Chondrocyte (in vitro differentiated cells): ENCODE data around the gene PPP2R5C. TPM values are rescaled to one million over a fixed set of nuclear protein-coding genes. Genes with fewer than 3 reads are reported as not detected.

Experiments used
- DNase-seq: peaks from one replicate; pipeline ENCODE4 v3.0.0; 2021; ENCODE audit warnings: mixed read lengths, low spot score
- H3K27ac Mint-ChIP-seq: one replicate; pipeline ENCODE4 v1.8.0; 2021; ENCODE audit warnings: mild to moderate bottlenecking, moderate library complexity, mixed read lengths; ENCODE audit not compliant: unreplicated experiment
- H3K27me3 Mint-ChIP-seq: 2 replicates; pipeline ENCODE4 v1.8.0; 2021; ENCODE audit warnings: low read depth, mixed read lengths
- H3K36me3 Mint-ChIP-seq: 2 replicates; pipeline ENCODE4 v1.8.0; 2021; ENCODE audit warnings: low read depth, mixed read lengths
- H3K4me1 Mint-ChIP-seq: 2 replicates; pipeline ENCODE4 v1.8.0; 2021; ENCODE audit warnings: low read depth, mild to moderate bottlenecking, mixed read lengths
- H3K4me3 Mint-ChIP-seq: one replicate; pipeline ENCODE4 v1.8.0; 2021; ENCODE audit warnings: mild to moderate bottlenecking, moderate library complexity, mixed read lengths; ENCODE audit not compliant: unreplicated experiment
- H3K9me3 Mint-ChIP-seq: 2 replicates; pipeline ENCODE4 v1.8.0; 2021; ENCODE audit warnings: low read depth, mixed read lengths
- CTCF ChIP-seq: fragments of 200-600 bp; sonication (generic); IDR thresholded peaks from 2 replicates; pipeline ENCODE4 v1.5.0; 2021; ENCODE audit warnings: antibody characterized with exemption, mild to moderate bottlenecking, moderate library complexity
- total RNA-seq: library from RNA; stranded (reverse); gene quantifications from 3 replicates; pipeline ENCODE4 v1.2.1, GENCODE V29; 2021

PPP2R5C gene
- total RNA-seq, 1 donor from 2014 or later: 95.0 TPM

DNA sequence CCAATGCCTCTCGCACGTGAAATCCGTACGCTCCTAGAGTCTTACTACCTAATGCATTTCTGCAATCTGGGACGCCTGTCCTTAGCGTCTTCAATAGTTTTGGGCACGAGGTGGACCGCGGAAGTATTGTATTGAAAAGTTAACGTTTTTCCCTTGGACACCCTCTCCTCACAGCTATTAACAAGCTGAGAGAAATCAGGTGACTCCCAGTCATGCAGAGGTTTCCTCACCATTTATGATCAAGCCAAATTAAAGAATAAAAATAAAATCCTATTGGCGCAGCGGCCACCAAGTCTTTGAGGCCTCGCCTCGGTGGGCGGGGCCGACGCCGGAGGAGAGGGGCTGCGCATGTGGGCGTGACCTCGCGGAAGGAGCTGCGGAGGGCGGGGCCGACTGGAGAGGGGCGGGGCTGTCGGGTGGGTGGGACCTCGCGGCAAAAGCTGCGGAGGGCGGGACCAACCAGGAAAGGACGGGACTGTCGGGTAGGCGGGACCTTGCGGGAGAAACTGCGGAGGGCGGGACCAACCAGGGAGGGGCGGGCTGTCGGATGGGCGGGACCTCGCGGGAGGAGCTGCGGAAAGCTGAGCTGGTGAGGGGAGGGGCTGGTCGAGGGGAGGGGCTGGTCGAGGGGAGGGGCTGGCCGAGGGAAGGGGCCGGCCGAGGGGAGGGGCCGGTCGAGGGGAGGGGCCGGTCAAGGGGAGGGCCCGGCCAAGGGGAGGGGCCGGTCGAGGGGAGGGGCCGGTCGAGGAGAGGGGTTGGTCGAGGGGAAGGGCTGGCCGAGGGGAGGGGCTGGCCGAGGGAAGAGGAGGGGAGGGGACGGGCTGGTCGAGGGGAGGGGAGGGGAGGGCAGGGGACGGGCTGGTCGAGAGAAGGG, 1.1 kb upstream of the PPP2R5C start:
- H3K4me1 Mint-ChIP-seq: peaks cover 11% of the 10 kb centered on the region
- no peaks in the 10 kb centered on the region for H3K9me3 Mint-ChIP-seq
- peak overlapping the region; percentile 1 for H3K27ac Mint-ChIP-seq
- TF ChIP-seq CTCF: no peak
- H3K36me3 Mint-ChIP-seq: peaks cover 5% of the 10 kb centered on the region
- DNase-seq: peak; percentile 98
- peaks cover 6% of the 10 kb centered on the region for H3K27me3 Mint-ChIP-seq
- H3K4me3 Mint-ChIP-seq: peak overlapping the region; percentile 44

- Mint-ChIP-seq H3K27ac (peak overlapping the region; percentile 75), H3K36me3 (peaks cover 6% of the 10 kb centered on the region), H3K27me3 (no peaks in the 10 kb centered on the region), H3K4me3 (peak overlapping the region; percentile 82), H3K9me3 (no peaks in the 10 kb centered on the region), H3K4me1 (peaks cover 11% of the 10 kb centered on the region)
- DNase-seq: no peak
- no peak for TF ChIP-seq CTCF
These were observed 496 bp downstream of the PPP2R5C start for GRCh38 chr14:101761881-101762529.

GRCh38 chr14:101762530-101763101, 1.1 kb downstream of the PPP2R5C start:
- no peak for TF ChIP-seq CTCF
- Mint-ChIP-seq H3K27me3 (no peaks in the 10 kb centered on the region), H3K4me3 (peak overlapping the region; percentile 82), H3K4me1 (peaks cover 11% of the 10 kb centered on the region), H3K9me3 (no peaks in the 10 kb centered on the region), H3K36me3 (peaks cover 6% of the 10 kb centered on the region), H3K27ac (peak overlapping the region; percentile 75)
- DNase-seq: no peak

DNA sequence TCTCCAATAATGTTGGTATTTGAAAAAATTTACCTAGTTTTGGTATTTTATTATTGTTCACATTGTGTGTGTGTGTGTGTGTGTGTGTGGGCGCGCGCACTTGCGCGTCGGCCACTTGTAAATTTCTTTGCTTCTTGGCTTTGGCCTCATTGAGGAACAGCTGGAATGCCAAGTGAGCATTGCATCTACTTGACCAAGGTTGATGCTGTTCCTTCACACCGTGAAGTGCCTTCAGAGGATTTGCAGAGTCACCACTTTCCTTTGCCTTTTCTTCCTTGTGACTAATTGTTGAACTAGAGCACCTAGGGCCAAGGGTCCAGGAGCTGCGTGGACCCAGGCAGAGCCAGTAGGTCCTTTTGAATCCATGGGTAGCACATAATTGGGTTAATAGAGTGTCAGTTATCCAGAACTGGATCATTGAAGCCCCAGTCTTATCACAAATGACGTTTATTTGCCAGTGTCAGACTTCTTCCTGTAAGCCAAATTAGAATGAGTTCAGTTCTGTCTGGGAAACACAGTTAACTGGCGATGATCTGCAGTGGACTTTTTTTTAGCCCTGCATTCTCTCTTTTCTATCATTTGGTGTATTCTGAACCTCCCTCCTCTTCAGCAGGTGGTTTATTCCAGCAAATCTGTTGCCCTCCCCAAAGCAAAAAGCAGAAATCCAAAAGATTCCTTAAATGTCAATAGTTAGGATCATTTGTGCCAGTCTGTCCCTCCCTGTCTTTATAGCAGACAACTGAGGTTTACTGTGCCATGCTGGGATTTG, 2.6 kb downstream of the PPP2R5C start:
- no peak overlapping the region for H3K27ac Mint-ChIP-seq
- peaks cover 6% of the 10 kb centered on the region for H3K36me3 Mint-ChIP-seq
- no peaks in the 10 kb centered on the region for H3K27me3 Mint-ChIP-seq
- no peak for TF ChIP-seq CTCF
- no peak overlapping the region for H3K4me3 Mint-ChIP-seq
- no peaks in the 10 kb centered on the region for H3K9me3 Mint-ChIP-seq
- DNase-seq: no peak
- peaks cover 11% of the 10 kb centered on the region for H3K4me1 Mint-ChIP-seq
